Astrocyte of the cerebellum (primary cell): ENCODE data around the gene AP1S3.

Experiments used
- DNase-seq: peaks from one replicate; pipeline ENCODE4 v3.0.0-alpha.2; 2011; ENCODE audit warnings: low read depth
- H3K4me3 ChIP-seq: 2 replicates; pipeline ENCODE4 v1.5.1; 2011; ENCODE audit warnings: mild to moderate bottlenecking, low read depth, low read length, moderate library complexity
- in situ Hi-C: cut with HindIII; loops from 2 replicates; pipeline ENCODE4 v1.10.0; 2017; ENCODE audit warnings: low sequenced_read_pairs
- TF ChIP-seq, protein P1 (sequence below): IDR thresholded peaks from 2 replicates; pipeline ENCODE4 v1.5.1; 2012; ENCODE audit warnings: low read length, low read depth, moderate library complexity, mild to moderate bottlenecking; ENCODE audit errors: missing control alignments

Gene AP1S3

DNA sequence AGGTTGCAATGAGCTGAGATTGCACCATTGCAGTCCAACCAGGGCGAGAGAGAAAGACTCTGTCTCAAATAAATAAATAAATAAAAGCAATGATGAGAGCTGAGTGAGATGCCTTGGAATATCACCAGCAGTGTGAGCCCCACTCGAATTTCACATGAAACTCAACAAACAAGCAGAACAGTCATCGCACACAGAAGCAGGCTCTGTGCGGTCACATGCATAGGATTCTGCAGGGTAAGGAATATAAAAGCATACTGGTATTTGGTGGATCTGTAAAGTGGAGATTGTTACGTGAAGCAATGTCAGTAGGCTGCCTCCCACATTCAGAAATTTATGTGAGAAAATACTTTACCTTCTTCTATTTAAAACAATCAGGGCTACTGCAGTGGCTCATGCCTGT is 18.0 kb upstream of the AP1S3 start:
- in situ Hi-C loops: no loop called here
- TF ChIP-seq, protein P1, sequence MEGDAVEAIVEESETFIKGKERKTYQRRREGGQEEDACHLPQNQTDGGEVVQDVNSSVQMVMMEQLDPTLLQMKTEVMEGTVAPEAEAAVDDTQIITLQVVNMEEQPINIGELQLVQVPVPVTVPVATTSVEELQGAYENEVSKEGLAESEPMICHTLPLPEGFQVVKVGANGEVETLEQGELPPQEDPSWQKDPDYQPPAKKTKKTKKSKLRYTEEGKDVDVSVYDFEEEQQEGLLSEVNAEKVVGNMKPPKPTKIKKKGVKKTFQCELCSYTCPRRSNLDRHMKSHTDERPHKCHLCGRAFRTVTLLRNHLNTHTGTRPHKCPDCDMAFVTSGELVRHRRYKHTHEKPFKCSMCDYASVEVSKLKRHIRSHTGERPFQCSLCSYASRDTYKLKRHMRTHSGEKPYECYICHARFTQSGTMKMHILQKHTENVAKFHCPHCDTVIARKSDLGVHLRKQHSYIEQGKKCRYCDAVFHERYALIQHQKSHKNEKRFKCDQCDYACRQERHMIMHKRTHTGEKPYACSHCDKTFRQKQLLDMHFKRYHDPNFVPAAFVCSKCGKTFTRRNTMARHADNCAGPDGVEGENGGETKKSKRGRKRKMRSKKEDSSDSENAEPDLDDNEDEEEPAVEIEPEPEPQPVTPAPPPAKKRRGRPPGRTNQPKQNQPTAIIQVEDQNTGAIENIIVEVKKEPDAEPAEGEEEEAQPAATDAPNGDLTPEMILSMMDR: no peak
- no peak for DNase-seq
- no peak overlapping the region for H3K4me3 ChIP-seq

DNA sequence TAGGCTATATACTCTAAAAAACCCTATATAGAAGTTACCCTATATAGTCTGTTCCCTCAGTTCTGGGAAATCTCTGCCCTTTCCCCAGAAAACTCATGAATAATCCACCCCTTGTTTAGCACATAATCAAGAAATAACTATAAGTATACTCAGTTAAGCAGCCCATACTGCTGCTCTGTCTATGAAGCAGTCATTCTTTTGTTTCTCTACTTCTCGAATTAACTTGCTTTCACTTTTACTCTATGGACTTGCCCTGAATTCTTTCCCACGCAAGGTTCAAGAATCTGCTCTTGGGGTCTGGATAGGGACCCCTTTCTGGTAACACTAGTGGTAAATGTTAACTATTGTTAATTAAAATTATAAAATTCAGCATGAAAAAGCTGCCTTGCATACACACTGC is 17.4 kb upstream of the AP1S3 start:
- TF ChIP-seq, protein P1: no peak
- no peak overlapping the region for H3K4me3 ChIP-seq
- in situ Hi-C loops: no loop called here
- DNase-seq: no peak

DNA sequence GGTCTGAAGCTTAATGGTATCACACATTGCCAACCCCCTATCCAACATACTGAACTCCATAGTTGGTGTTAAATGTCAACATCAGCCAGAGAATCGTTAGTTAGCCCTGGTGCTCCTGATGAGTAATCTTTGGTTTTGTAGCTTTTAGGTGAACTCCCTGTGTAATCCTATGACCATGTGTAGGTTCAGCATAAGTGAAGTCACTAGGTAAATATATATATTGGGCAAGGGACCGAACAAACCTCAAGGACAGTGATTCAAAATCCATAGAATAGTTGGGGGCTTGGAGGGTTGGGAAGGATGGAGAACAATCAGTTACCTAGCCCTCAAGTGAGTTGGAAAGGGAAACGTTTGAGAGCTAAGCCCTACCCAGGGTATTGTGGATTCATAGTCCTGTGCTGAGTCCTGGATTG is 16.0 kb upstream of the AP1S3 start:
- no peak for DNase-seq
- H3K4me3 ChIP-seq: no peak overlapping the region
- TF ChIP-seq, protein P1: no peak
- in situ Hi-C loops: no loop called here

DNA sequence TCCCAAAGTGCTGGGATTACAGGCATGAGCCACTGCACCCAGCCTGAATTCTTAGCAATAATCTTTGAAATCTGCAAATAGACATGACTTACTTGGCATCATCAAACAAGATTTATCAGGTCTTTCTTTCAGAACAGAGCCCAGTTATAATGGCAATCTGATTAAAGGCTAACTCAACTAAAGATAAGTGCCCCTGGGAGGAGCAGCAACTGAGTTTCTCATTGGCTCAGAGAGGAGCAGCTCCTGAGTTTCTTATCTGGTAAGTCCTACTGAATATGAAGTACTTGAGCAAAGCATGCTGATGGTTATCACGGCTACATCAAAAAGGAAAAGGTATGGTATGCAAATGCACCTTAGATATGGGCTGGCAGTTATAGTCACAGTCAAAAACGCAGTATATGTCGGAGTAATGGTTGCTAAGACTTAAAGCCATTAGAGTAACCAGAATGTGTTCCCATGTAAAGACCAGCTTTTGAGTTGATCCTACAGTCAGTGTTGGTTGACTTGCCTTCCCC is 15.0 kb upstream of the AP1S3 start:
- no peak for DNase-seq
- no peak overlapping the region for H3K4me3 ChIP-seq
- TF ChIP-seq, protein P1: no peak
- in situ Hi-C loops: no loop called here

DNA sequence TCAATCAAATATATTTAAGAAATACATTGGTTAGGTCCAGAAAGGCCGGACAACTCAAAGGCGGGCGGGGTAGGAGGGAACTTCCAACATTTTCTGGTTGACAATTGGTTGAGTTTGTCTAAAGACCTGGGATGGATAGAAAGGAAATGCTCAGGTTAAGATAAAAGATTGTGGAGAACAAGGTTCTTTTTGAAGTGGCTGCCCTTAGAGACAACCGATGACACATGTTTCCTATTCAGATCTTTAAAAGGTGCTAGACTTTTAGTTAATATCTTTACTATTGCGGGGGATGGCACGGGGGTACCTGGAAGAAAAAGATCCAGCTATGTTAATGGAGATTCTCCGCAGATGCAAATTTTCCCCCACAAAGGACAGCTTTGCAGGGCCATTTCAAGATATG is 10.0 kb upstream of the AP1S3 start:
- in situ Hi-C loops: no loop called here
- no peak for DNase-seq
- TF ChIP-seq, protein P1: no peak
- no peak overlapping the region for H3K4me3 ChIP-seq

DNA sequence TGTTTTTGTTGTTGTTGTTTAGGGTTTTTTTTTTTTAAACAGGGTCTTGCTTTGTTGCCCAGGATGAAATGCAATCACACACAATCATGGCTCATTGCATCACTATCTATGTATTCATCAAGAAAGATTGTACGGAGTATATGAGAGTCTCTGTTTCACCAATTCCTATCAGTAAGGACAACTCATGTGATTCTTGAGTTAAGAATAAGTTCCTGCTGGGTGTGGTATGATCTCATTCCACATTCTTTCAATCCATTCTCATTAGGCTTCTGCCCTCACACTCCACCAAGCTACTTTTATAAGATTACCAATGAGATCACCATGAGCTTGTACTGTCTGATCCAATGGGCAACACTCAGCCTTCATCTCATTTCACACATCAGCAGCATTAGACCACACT is 9.1 kb upstream of the AP1S3 start:
- DNase-seq: peak; percentile 69
- TF ChIP-seq, protein P1: no peak
- in situ Hi-C loops: no loop called here
- no peak overlapping the region for H3K4me3 ChIP-seq
